ENCODE results near the gene POLR3A. TPM values are rescaled to one million over a fixed set of nuclear protein-coding genes. Genes with fewer than 3 reads are reported as not detected.

Gene POLR3A
- total and polyA plus RNA-seq, 4 donors: 2.5 to 16.3 (median 9.4) TPM

GRCh38 chr10:78042752-78043104 lies 13.4 kb upstream of the POLR3A start:
- 94 to 97% methylated on average over 6 of the region's 6 CpGs for WGBS, 2 donors
- H3K27ac ChIP-seq (ENCODE audit: low read depth in 1 of 2, low read length in 2 of 2): no peak overlapping the region
- H3K4me1 ChIP-seq (ENCODE audit: control insufficient read depth in 1 of 2, insufficient read depth in 2 of 2, low read length in 2 of 2): no peaks in the 10 kb centered on the region
- no peaks in the 10 kb centered on the region for H3K9me3 ChIP-seq (ENCODE audit: control insufficient read depth, low read length)
- peaks cover 10 to 18% of the 10 kb centered on the region in 2 donors for H3K36me3 ChIP-seq (ENCODE audit: control insufficient read depth in 1 of 2, insufficient read depth in 2 of 2, low read length in 1 of 2)
- no peak for ATAC-seq (ENCODE audit: low FRiP score)
- H3K4me3 ChIP-seq (ENCODE audit: low read length in 2 of 2): no peak overlapping the region
- DNase-seq: no peak
- no peaks in the 10 kb centered on the region for H3K27me3 ChIP-seq (ENCODE audit: control insufficient read depth in 1 of 2, insufficient read depth in 2 of 2, low read length in 1 of 2)
- intact Hi-C loops (cut with DNase I): loop anchor here in 1 of 2 donors (10.0 kb wide), 1 partner anchor 612 kb away; no protein-coding TSS in a partner anchor

DNA sequence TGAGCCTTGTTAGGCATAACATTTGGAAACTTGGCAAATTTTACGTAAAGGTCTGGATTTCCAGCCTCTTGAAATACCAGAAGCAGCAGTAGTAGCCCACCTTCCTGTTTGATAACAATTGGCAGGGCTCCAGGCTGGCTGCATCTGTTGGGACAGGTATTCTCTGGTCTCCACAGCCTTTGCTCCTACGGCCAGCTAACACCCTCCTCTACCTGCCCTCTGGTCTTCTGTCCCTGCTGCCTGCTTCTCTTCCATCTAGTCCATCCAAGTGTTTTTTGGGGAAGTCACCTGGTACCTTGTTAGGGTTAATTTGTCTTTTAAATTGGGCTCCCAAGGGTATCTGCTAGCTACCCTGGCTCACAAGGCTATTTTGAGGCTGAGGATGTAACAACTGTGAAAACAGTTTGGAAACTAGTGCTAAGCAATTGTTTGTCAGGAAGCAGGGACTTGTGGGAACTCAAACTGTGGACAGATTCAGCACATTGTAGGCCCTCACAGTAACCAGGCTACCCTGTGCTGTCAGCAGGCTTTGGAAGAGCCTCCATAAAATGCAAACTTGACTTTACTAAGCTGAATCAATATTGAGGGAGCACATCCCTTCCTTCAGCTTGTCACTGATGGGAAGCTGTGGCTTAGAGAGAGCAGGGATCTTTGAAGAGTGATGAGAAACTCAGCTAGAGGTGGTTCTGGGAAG lies 12.9 kb upstream of the POLR3A start:
- peaks cover 13 to 18% of the 10 kb centered on the region in 2 donors for H3K36me3 ChIP-seq (ENCODE audit: control insufficient read depth in 1 of 2, insufficient read depth in 2 of 2, low read length in 1 of 2)

GRCh38 chr10:78041170-78042057 lies 12.1 kb upstream of the POLR3A start:
- no peak overlapping the region for H3K4me3 ChIP-seq (ENCODE audit: low read length in 2 of 2)
- H3K4me1 ChIP-seq (ENCODE audit: control insufficient read depth in 1 of 2, insufficient read depth in 2 of 2, low read length in 2 of 2): no peaks in the 10 kb centered on the region
- no peaks in the 10 kb centered on the region for H3K27me3 ChIP-seq (ENCODE audit: control insufficient read depth in 1 of 2, insufficient read depth in 2 of 2, low read length in 1 of 2)
- H3K36me3 ChIP-seq (ENCODE audit: control insufficient read depth in 1 of 2, insufficient read depth in 2 of 2, low read length in 1 of 2): peaks cover 13 to 18% of the 10 kb centered on the region in 2 donors
- intact Hi-C loops (cut with DNase I): loop anchor here in 1 of 2 donors (10.0 kb wide), 1 partner anchor 613 kb away; no protein-coding TSS in a partner anchor
- no peaks in the 10 kb centered on the region for H3K9me3 ChIP-seq (ENCODE audit: control insufficient read depth, low read length)
- DNase-seq: peak in 1 of 2 donors; percentile 36
- H3K27ac ChIP-seq (ENCODE audit: low read depth in 1 of 2, low read length in 2 of 2): no peak overlapping the region
- no peak for ATAC-seq (ENCODE audit: low FRiP score)
- WGBS, 2 donors: 65 to 67% methylated on average over 5 of the region's 5 CpGs

More for the DNA sequence above, 12.9 kb upstream of the POLR3A start:
- H3K27me3 ChIP-seq (ENCODE audit: control insufficient read depth in 1 of 2, insufficient read depth in 2 of 2, low read length in 1 of 2): no peaks in the 10 kb centered on the region
- no peak for ATAC-seq (ENCODE audit: low FRiP score)
- H3K4me1 ChIP-seq (ENCODE audit: control insufficient read depth in 1 of 2, insufficient read depth in 2 of 2, low read length in 2 of 2): no peaks in the 10 kb centered on the region
- intact Hi-C loops (cut with DNase I): loop anchor here in 1 of 2 donors (10.0 kb wide), 1 partner anchor 613 kb away; no protein-coding TSS in a partner anchor
- peak in 1 of 2 donors; percentile 35 for DNase-seq
- 81% methylated on average over 2 of the region's 2 CpGs for WGBS, 2 donors
- H3K4me3 ChIP-seq (ENCODE audit: low read length in 2 of 2): no peak overlapping the region
- no peak overlapping the region for H3K27ac ChIP-seq (ENCODE audit: low read depth in 1 of 2, low read length in 2 of 2)
- no peaks in the 10 kb centered on the region for H3K9me3 ChIP-seq (ENCODE audit: control insufficient read depth, low read length)

- Histone ChIP-seq H3K27me3 (ENCODE audit: control insufficient read depth in 1 of 2, insufficient read depth in 2 of 2, low read length in 1 of 2) (no peaks in the 10 kb centered on the region), H3K4me3 (ENCODE audit: low read length in 2 of 2) (no peak overlapping the region), H3K4me1 (ENCODE audit: control insufficient read depth in 1 of 2, insufficient read depth in 2 of 2, low read length in 2 of 2) (peaks cover 0 to 2% of the 10 kb centered on the region in 2 donors), H3K27ac (ENCODE audit: low read depth in 1 of 2, low read length in 2 of 2) (no peak overlapping the region), H3K36me3 (ENCODE audit: control insufficient read depth in 1 of 2, insufficient read depth in 2 of 2, low read length in 1 of 2) (peaks cover 17 to 18% of the 10 kb centered on the region in 2 donors), H3K9me3 (ENCODE audit: control insufficient read depth, low read length) (no peaks in the 10 kb centered on the region)
- WGBS, 2 donors: 76 to 78% methylated on average over 3 of the region's 3 CpGs
- DNase-seq (peak in 1 of 2 donors; percentile 31), ATAC-seq (ENCODE audit: low FRiP score) (no peak)
- intact Hi-C loops (cut with DNase I): loop anchor here in 1 of 2 donors (10.0 kb wide), 1 partner anchor 615 kb away; no protein-coding TSS in a partner anchor
Measured at GRCh38 chr10:78039743-78040142, 10.4 kb upstream of the POLR3A start.

- Histone ChIP-seq H3K36me3 (ENCODE audit: control insufficient read depth in 1 of 2, insufficient read depth in 2 of 2, low read length in 1 of 2) (peaks cover 17 to 18% of the 10 kb centered on the region in 2 donors), H3K27me3 (ENCODE audit: control insufficient read depth in 1 of 2, insufficient read depth in 2 of 2, low read length in 1 of 2) (no peaks in the 10 kb centered on the region), H3K27ac (ENCODE audit: low read depth in 1 of 2, low read length in 2 of 2) (no peak overlapping the region), H3K9me3 (ENCODE audit: control insufficient read depth, low read length) (no peaks in the 10 kb centered on the region), H3K4me1 (ENCODE audit: control insufficient read depth in 1 of 2, insufficient read depth in 2 of 2, low read length in 2 of 2) (peaks cover 0 to 7% of the 10 kb centered on the region in 2 donors), H3K4me3 (ENCODE audit: low read length in 2 of 2) (no peak overlapping the region)
- DNase-seq (peak in 1 of 2 donors; percentile 32), ATAC-seq (ENCODE audit: low FRiP score) (no peak)
- 73 to 74% methylated on average over 5 of the region's 5 CpGs for WGBS, 2 donors
- intact Hi-C loops (cut with DNase I): no loop called here
Measured at GRCh38 chr10:78038791-78039547, 9.7 kb upstream of the POLR3A start.

DNA sequence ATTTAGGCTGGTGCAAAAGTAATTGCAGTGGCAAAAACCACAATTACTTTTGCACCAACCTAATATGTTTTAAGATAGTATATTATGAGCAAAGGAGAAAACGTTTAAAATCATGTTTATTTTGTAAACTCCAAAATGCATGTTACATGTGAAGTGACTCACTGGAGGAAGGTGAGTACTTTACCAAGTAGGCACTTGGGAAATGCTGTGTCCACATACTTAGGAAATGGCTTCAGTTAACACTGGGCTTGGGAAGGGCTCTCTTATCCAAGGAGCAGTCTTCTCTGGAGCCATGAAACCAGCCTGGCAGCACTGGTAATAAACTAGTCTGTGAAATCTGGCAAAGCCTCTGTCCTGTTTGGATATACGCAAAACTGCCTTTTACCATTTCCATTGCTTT lies 8.8 kb upstream of the POLR3A start:
- no peak overlapping the region for H3K27ac ChIP-seq (ENCODE audit: low read depth in 1 of 2, low read length in 2 of 2)
- H3K4me1 ChIP-seq (ENCODE audit: control insufficient read depth in 1 of 2, insufficient read depth in 2 of 2, low read length in 2 of 2): peaks cover 0 to 7% of the 10 kb centered on the region in 2 donors
- intact Hi-C loops (cut with DNase I): no loop called here
- H3K9me3 ChIP-seq (ENCODE audit: control insufficient read depth, low read length): no peaks in the 10 kb centered on the region
- no peak for DNase-seq
- peaks cover 16 to 17% of the 10 kb centered on the region in 2 donors for H3K36me3 ChIP-seq (ENCODE audit: control insufficient read depth in 1 of 2, insufficient read depth in 2 of 2, low read length in 1 of 2)
- WGBS, 2 donors: 56 to 61% methylated on average over 2 of the region's 2 CpGs
- H3K4me3 ChIP-seq (ENCODE audit: low read length in 2 of 2): no peak overlapping the region
- H3K27me3 ChIP-seq (ENCODE audit: control insufficient read depth in 1 of 2, insufficient read depth in 2 of 2, low read length in 1 of 2): no peaks in the 10 kb centered on the region
- ATAC-seq (ENCODE audit: low FRiP score): no peak

GRCh38 chr10:78035933-78036583 lies 6.7 kb upstream of the POLR3A start:
- Histone ChIP-seq H3K36me3 (ENCODE audit: control insufficient read depth in 1 of 2, insufficient read depth in 2 of 2, low read length in 1 of 2) (peaks cover 6 to 13% of the 10 kb centered on the region in 2 donors), H3K9me3 (ENCODE audit: control insufficient read depth, low read length) (no peaks in the 10 kb centered on the region), H3K4me1 (ENCODE audit: control insufficient read depth in 1 of 2, insufficient read depth in 2 of 2, low read length in 2 of 2) (peaks cover 0 to 7% of the 10 kb centered on the region in 2 donors), H3K27ac (ENCODE audit: low read depth in 1 of 2, low read length in 2 of 2) (no peak overlapping the region), H3K27me3 (ENCODE audit: control insufficient read depth in 1 of 2, insufficient read depth in 2 of 2, low read length in 1 of 2) (no peaks in the 10 kb centered on the region), H3K4me3 (ENCODE audit: low read length in 2 of 2) (no peak overlapping the region)
- WGBS, 2 donors: 79 to 81% methylated on average over 9 of the region's 9 CpGs
- intact Hi-C loops (cut with DNase I): no loop called here
- DNase-seq: peak in 1 of 2 donors; percentile 51
- ATAC-seq (ENCODE audit: low FRiP score): no peak

- Histone ChIP-seq H3K4me1 (ENCODE audit: control insufficient read depth in 1 of 2, insufficient read depth in 2 of 2, low read length in 2 of 2) (peaks cover 0 to 7% of the 10 kb centered on the region in 2 donors), H3K27me3 (ENCODE audit: control insufficient read depth in 1 of 2, insufficient read depth in 2 of 2, low read length in 1 of 2) (no peaks in the 10 kb centered on the region), H3K9me3 (ENCODE audit: control insufficient read depth, low read length) (no peaks in the 10 kb centered on the region), H3K27ac (ENCODE audit: low read depth in 1 of 2, low read length in 2 of 2) (no peak overlapping the region), H3K4me3 (ENCODE audit: low read length in 2 of 2) (no peak overlapping the region), H3K36me3 (ENCODE audit: control insufficient read depth in 1 of 2, insufficient read depth in 2 of 2, low read length in 1 of 2) (peaks cover 3 to 9% of the 10 kb centered on the region in 2 donors)
- DNase-seq (no peak), ATAC-seq (ENCODE audit: low FRiP score) (no peak)
- 86 to 88% methylated on average over 5 of the region's 5 CpGs for WGBS, 2 donors
- intact Hi-C loops (cut with DNase I): no loop called here
Measured at GRCh38 chr10:78035437-78035836, 6.1 kb upstream of the POLR3A start.
